Measurements from ENCODE around the gene CCL8.

Gene CCL8

DNA sequence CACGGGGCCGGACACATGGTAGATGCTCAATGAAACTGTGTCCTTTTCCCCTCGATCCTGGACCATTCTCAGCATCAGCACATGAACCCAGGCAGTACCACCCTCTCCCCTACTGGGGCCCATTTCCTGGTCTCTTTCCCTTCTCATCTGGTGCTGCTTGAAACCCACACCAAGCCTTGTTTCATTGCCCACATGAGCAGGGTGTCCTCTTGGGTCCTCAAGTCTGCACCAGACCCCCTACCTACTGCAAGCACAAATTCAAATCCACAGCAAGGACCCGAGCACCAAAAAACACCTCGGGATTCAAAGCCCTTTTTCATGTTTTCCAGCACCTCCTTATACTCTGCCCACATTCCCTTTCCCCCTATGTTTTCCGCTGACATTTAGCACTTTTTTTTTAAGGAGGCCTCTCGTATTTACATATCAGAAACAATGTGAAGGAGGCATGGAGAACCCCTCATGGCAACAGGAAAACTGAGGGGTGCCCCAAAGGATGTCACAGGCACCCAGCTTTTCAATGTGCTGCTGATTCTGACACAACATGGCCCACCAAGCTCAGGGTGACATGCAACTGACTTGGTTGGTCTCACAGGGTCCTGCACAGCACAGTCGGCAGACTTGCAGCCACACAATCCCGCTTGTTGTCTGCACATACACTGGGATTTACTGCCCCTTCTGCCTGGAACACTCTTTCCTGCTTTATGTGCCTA is 48.4 kb downstream of the CCL8 start:
- DNase-seq (ENCODE audit: low spot score): no peak

DNA sequence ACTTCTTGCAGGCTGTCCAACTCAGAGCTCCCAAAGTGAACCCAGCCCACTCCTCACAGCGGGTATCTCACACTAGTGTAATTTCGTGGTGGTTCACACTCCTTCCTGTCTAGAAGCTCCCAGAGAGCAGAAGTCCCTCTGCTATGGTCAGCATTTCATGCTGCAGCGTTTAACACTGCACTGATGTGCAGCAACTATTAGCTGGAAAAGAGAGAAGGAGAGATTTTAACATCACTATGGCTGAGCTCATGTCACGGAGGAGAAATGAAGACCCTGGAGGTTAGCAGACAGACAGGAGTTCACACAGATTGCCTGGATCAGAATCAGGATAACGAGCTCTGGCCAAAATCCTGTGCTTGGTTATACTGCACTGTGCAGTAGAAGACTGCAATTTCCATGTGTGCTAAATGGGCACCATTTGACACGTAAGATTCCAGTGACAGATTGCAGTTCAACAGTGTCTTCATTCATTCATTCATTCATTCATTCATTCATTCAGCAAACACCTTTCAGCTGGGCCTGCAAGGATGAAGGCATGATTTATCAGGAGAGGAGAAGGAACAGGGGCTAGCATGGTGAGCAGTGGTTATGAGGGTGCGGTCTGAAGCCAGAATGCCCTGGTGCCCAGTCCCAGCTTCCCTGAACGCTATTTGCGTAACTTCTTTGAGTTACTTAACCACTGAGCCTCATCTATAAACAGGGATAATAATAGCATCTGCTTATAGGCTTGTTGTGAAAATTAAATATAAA is 49.1 kb downstream of the CCL8 start:
- DNase-seq (ENCODE audit: low spot score): no peak

DNA sequence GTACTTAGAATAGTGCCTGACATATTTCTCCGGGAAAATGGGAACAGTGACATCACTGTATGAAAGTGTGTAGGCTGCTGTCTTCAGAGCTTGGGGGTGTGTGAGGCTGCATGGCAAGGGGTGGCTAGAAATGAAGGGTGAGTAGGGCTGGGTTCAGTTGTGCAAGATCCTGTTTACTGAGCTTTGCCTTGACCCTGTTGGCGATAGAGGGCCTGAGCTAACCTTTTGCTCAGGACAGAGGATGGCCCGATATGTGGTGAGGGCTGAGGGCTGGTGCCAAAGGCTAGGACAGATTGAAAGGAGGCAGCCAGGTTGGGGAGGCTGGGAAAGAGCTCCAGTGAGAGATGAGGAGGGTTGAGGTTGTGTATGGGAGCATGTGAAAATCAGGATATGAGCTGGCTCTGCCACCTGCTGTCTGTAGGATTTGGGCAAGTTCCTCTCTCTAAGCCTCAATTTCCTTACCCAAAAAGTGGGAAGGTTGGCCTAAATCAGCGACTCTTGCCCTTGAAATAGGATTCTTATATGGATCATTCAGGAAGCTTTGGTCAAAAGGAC is 49.8 kb downstream of the CCL8 start:
- no peak for DNase-seq (ENCODE audit: low spot score)

DNA sequence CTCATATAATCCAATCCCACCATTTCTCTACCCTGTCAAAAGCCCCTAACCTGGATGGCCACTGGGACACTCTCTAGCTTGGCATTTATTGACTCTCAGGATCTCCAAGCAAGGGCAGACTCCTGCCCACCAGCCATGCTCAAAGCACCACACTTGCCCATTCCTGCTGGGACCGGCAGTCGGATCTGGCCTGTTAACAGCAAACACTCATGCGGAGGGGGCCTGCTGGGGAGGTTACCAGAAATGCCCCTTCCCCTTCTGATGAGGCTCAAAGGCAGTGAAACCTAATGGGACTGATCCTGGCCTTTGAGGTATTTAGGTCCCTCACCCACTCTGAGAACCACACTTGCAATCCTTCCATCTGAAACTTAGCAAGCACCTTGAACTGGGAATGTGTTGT is 50.3 kb downstream of the CCL8 start:
- DNase-seq (ENCODE audit: low spot score): no peak

DNA sequence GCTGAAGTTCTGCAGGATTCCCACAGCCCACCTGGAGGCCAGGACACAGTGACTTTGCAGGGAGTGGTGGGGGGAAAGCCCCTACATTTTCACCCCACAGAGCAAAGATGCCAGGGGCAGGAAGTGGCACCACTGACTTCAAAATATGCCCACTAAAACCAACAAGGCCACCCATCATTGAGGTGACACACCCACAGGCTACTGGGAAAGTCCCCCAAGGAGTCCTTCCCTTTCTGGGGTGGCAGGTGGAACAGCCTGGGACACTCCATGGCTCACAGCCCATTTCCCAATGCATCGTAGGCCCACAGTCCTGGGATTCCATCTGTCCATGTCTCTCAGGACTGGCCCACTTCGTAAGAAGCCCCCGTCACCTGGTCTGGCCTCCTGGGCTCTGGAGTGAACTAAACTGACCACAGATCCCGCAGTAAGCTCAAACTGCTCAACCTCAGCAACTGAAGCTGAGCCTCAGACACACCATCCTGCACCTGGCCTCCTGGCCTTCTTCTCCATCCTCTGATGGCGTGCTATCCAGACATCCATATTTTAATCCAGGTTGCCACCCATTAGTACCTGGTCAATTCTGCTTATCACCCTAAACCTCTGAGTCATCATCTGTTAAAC is 51.3 kb downstream of the CCL8 start:
- no peak for DNase-seq (ENCODE audit: low spot score)

DNA sequence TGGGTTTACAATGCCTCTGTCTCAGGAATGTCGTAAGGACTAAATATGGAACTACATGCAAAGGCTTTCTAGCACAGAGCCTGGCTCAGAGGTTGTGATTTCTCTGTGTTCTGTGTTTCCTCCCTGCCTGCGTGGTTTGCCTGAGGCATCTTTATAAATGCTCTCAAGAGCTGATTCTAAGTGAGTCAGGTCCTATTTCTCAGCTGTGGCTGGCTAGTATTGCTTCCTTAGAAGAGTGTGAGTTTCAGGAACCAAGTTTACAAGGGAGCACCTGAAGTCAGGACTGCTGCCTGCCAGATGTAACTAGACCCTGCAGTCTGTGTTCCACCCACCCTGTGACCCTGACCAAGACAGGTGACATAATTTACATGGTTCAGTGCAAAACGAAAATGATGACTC is 51.8 kb downstream of the CCL8 start:
- DNase-seq (ENCODE audit: low spot score): no peak

Measured in globus pallidus (tissue), 1 donor.